SK-N-SH (cell line): Measurements from ENCODE around the gene SMNDC1.

ENCODE experiments used
- CTCF ChIP-seq: fragments of 200-600 bp; sonication (generic); IDR thresholded peaks from 2 replicates; pipeline ENCODE4 v1.6.1; 2017; ENCODE audit warnings: antibody characterized with exemption, mild to moderate bottlenecking, moderate library complexity
- GATA2 ChIP-seq: sonication (generic); formaldehyde crosslinking; IDR thresholded peaks from 2 replicates; pipeline ENCODE4 v1.5.0; 2020; ENCODE audit warnings: mild to moderate bottlenecking, missing genetic modification reagents
- RAD21 ChIP-seq: IDR thresholded peaks from 2 replicates; pipeline ENCODE4 v1.6.1; 2012; ENCODE audit warnings: mild to moderate bottlenecking, low read length
- USF2 ChIP-seq: fragments of 150-350 bp; IDR thresholded peaks from 2 replicates; pipeline ENCODE4 v1.6.1; 2017; ENCODE audit warnings: antibody characterized with exemption, low read length, low read depth, borderline replicate concordance

GRCh38 chr10:110312206-110312605, 7.5 kb upstream of the SMNDC1 start:
- TF ChIP-seq CTCF (no peak), GATA2 (CRISPR knock-in tag) (no peak), RAD21 (no peak), USF2 (no peak)
